WTC11 (cell line): Measurements from ENCODE around the gene PPFIBP1. TPM values are rescaled to one million over a fixed set of nuclear protein-coding genes. Genes with fewer than 3 reads are reported as not detected.
A peak's percentile ranks its signal among the peaks of the same experiment; 100 is the strongest.

Source experiments
- ATAC-seq: fragments of 200-7000 bp; cut with Tn5 transposase; 2 replicates; pipeline ENCODE4 v1.10.0; 2021; ENCODE audit warnings: mild to moderate bottlenecking, moderate library complexity
- CTCF ChIA-PET: fragments of 300-600 bp; sonication (Branson Sonifier 250); formaldehyde crosslinking; loops from one replicate; lab custom pipeline; 2021; ENCODE audit warnings: antibody characterized with exemption; lab: Charles Lee
- POLR2A ChIA-PET: fragments of 350-600 bp; sonication (Branson Sonifier 250); formaldehyde crosslinking; loops from one replicate; lab custom pipeline; 2021; ENCODE audit warnings: antibody characterized with exemption; lab: Charles Lee
- DNase-seq: peaks from one replicate; pipeline ENCODE4 v3.0.0; 2021; ENCODE audit warnings: low spot score
- H3K27ac Mint-ChIP-seq: 2 replicates; pipeline ENCODE4 v1.8.0; 2021; ENCODE audit warnings: mixed read lengths
- H3K27me3 Mint-ChIP-seq: 2 replicates; pipeline ENCODE4 v1.8.0; 2021; ENCODE audit warnings: low read depth, mild to moderate bottlenecking, moderate library complexity, mixed read lengths
- H3K36me3 Mint-ChIP-seq: 2 replicates; pipeline ENCODE4 v1.8.0; 2021; ENCODE audit warnings: mixed read lengths
- H3K4me1 Mint-ChIP-seq: 2 replicates; pipeline ENCODE4 v1.8.0; 2022; ENCODE audit warnings: mixed read lengths
- H3K4me3 Mint-ChIP-seq: 2 replicates; pipeline ENCODE4 v1.8.0; 2021; ENCODE audit warnings: mild to moderate bottlenecking, moderate library complexity, mixed read lengths
- H3K9me3 Mint-ChIP-seq: 2 replicates; pipeline ENCODE4 v1.8.0; 2021; ENCODE audit warnings: mixed read lengths
- GTF2I ChIP-seq: fragments of 250-450 bp; sonication (Bioruptor Pico); conservative IDR thresholded peaks from 2 replicates; pipeline ENCODE4 v1.4.0; 2021; ENCODE audit warnings: mild to moderate bottlenecking
- HMGA2 ChIP-seq: fragments of 250-450 bp; sonication (Bioruptor Pico); IDR thresholded peaks from 2 replicates; pipeline ENCODE4 v1.4.0; 2021; ENCODE audit warnings: mild to moderate bottlenecking, moderate library complexity
- NR3C1 ChIP-seq: sonication (generic); formaldehyde crosslinking; conservative IDR thresholded peaks from 2 replicates; pipeline ENCODE4 v1.8.1; 2023; ENCODE audit warnings: low read depth, mild to moderate bottlenecking, missing genetic modification reagents
- RELA ChIP-seq: sonication (generic); formaldehyde crosslinking; IDR thresholded peaks from 2 replicates; pipeline ENCODE4 v1.8.1; 2022; ENCODE audit warnings: missing genetic modification reagents, mild to moderate bottlenecking, borderline replicate concordance
- TCF7 ChIP-seq: sonication (generic); formaldehyde crosslinking; IDR thresholded peaks from 2 replicates; pipeline ENCODE4 v1.8.0; 2022; ENCODE audit warnings: mild to moderate bottlenecking, low read depth, missing genetic modification reagents, moderate library complexity
- TEAD1 ChIP-seq: sonication (generic); formaldehyde crosslinking; IDR thresholded peaks from 2 replicates; pipeline ENCODE4 v1.8.0; 2022; ENCODE audit warnings: mild to moderate bottlenecking, missing genetic modification reagents
- TP53 ChIP-seq: sonication (generic); formaldehyde crosslinking; IDR thresholded peaks from 2 replicates; pipeline ENCODE4 v1.8.1; 2023; ENCODE audit warnings: mild to moderate bottlenecking, missing genetic modification reagents
- ZNF263 ChIP-seq: sonication (generic); formaldehyde crosslinking; IDR thresholded peaks from 2 replicates; pipeline ENCODE4 v1.8.1; 2022; ENCODE audit warnings: low read depth, mild to moderate bottlenecking, moderate library complexity, missing genetic modification reagents
- ZNF317 ChIP-seq: sonication (generic); formaldehyde crosslinking; IDR thresholded peaks from 2 replicates; pipeline ENCODE4 v1.8.1; 2023; ENCODE audit warnings: low read depth, mild to moderate bottlenecking, moderate library complexity, missing genetic modification reagents, borderline replicate concordance
- total RNA-seq: library from RNA; stranded (reverse); gene quantifications from 3 replicates; pipeline ENCODE4 v1.2.3, GENCODE V29; 2021
- TF ChIP-seq, protein P1 (sequence below): sonication (generic); formaldehyde crosslinking; IDR thresholded peaks from 2 replicates; pipeline ENCODE4 v1.8.1; 2022; ENCODE audit warnings: low read depth, missing genetic modification reagents, borderline replicate concordance
- TF ChIP-seq, protein P2 (sequence below): fragments of 200-600 bp; IDR thresholded peaks from 2 replicates; pipeline ENCODE4 v1.8.0; 2022; ENCODE audit warnings: antibody characterized with exemption
- TF ChIP-seq, protein P3 (sequence below): sonication (generic); formaldehyde crosslinking; IDR thresholded peaks from 2 replicates; pipeline ENCODE4 v1.8.1; 2022; ENCODE audit warnings: missing genetic modification reagents, borderline replicate concordance
- TF ChIP-seq, protein P4 (sequence below): sonication (generic); formaldehyde crosslinking; IDR thresholded peaks from 2 replicates; pipeline ENCODE4 v1.8.1; 2022; ENCODE audit warnings: low read depth, mild to moderate bottlenecking, moderate library complexity, missing genetic modification reagents, borderline replicate concordance
- TF ChIP-seq, protein P5 (sequence below): fragments of 250-450 bp; sonication (Bioruptor Pico); IDR thresholded peaks from 2 replicates; pipeline ENCODE4 v1.9.0; 2021; ENCODE audit warnings: mild to moderate bottlenecking
- TF ChIP-seq, protein P6 (sequence below): sonication (generic); formaldehyde crosslinking; IDR thresholded peaks from 2 replicates; pipeline ENCODE4 v1.8.1; 2023; ENCODE audit warnings: mild to moderate bottlenecking, moderate library complexity, missing genetic modification reagents
- TF ChIP-seq, protein P7 (sequence below): sonication (generic); formaldehyde crosslinking; IDR thresholded peaks from 2 replicates; pipeline ENCODE4 v1.8.0; 2022; ENCODE audit warnings: mild to moderate bottlenecking, missing genetic modification reagents
- TF ChIP-seq, protein P8 (sequence below): sonication (generic); formaldehyde crosslinking; IDR thresholded peaks from 2 replicates; pipeline ENCODE4 v1.8.1; 2023; ENCODE audit warnings: mild to moderate bottlenecking, missing genetic modification reagents, moderate library complexity
- TF ChIP-seq, protein P9 (sequence below): sonication (generic); formaldehyde crosslinking; IDR thresholded peaks from 2 replicates; pipeline ENCODE4 v1.8.0; 2023; ENCODE audit warnings: mild to moderate bottlenecking, missing genetic modification reagents

The PPFIBP1 gene
- total RNA-seq, 1 experiment from 2014 or later: 27.7 TPM

DNA sequence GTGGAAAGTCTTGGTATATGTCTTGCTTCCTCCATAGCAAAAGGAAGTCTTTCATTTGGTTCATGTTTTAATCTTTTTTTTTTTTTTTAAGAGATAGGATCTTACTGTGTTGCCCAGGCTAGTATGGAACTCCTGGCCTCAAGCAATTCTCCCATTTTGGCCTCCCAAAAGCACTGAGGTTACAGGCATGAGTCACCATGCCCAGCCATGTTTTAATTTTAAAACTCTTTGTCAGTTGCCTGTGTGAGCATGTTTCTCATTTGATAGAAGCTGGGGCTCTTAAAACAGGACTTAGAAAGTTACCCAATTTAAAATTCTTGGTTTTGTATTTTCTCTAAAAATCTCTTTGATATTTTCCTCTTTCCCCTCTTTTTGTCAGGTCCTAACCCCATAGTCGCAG lies 127.2 kb downstream of the PPFIBP1 start:
- Mint-ChIP-seq H3K4me1 (no peaks in the 10 kb centered on the region), H3K4me3 (no peak overlapping the region), H3K36me3 (no peaks in the 10 kb centered on the region), H3K27me3 (no peaks in the 10 kb centered on the region), H3K9me3 (no peaks in the 10 kb centered on the region), H3K27ac (no peak overlapping the region)
- no peak for ATAC-seq
- CTCF ChIA-PET: no interaction called here
- no peak for DNase-seq
- POLR2A ChIA-PET: no interaction called here
- TF ChIP-seq, protein P1, sequence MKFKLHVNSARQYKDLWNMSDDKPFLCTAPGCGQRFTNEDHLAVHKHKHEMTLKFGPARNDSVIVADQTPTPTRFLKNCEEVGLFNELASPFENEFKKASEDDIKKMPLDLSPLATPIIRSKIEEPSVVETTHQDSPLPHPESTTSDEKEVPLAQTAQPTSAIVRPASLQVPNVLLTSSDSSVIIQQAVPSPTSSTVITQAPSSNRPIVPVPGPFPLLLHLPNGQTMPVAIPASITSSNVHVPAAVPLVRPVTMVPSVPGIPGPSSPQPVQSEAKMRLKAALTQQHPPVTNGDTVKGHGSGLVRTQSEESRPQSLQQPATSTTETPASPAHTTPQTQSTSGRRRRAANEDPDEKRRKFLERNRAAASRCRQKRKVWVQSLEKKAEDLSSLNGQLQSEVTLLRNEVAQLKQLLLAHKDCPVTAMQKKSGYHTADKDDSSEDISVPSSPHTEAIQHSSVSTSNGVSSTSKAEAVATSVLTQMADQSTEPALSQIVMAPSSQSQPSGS (CRISPR knock-in tag): no peak
- TF ChIP-seq ZNF317 (CRISPR knock-in tag): no peak

DNA sequence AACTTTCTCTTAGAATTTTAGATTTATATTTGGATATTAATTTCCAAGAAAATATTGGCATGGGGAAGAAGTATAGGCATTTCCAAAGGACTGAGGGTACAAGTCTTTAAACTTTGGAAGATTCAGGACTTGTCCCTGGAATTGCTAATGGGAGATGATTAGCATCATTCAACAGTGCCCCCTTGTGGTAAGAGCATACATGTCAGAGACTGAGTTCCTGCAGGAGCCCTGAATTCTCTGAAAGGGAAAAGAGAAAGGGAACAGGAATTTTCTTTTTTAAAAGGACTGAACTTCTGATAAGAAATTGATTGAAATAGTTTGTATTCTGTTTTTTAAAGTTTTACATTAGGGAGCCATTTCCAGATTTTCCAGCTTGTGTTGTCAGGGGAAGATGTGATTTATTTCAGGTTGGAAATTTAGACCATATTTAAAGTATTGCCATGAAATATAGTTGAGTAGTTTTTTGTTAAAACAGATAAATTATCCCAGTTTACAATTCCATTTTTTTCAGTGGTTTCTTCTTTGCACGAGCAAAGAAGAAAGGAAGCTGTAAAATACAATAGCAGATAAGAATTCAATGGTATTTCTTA lies 128.3 kb downstream of the PPFIBP1 start:
- DNase-seq: peak; percentile 41
- Mint-ChIP-seq H3K27me3 (no peaks in the 10 kb centered on the region), H3K4me1 (no peaks in the 10 kb centered on the region), H3K4me3 (no peak overlapping the region), H3K9me3 (no peaks in the 10 kb centered on the region), H3K36me3 (no peaks in the 10 kb centered on the region), H3K27ac (no peak overlapping the region)
- CTCF ChIA-PET: no interaction called here
- TF ChIP-seq, protein P2, sequence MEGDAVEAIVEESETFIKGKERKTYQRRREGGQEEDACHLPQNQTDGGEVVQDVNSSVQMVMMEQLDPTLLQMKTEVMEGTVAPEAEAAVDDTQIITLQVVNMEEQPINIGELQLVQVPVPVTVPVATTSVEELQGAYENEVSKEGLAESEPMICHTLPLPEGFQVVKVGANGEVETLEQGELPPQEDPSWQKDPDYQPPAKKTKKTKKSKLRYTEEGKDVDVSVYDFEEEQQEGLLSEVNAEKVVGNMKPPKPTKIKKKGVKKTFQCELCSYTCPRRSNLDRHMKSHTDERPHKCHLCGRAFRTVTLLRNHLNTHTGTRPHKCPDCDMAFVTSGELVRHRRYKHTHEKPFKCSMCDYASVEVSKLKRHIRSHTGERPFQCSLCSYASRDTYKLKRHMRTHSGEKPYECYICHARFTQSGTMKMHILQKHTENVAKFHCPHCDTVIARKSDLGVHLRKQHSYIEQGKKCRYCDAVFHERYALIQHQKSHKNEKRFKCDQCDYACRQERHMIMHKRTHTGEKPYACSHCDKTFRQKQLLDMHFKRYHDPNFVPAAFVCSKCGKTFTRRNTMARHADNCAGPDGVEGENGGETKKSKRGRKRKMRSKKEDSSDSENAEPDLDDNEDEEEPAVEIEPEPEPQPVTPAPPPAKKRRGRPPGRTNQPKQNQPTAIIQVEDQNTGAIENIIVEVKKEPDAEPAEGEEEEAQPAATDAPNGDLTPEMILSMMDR: peak; percentile 69
- TF ChIP-seq RELA (CRISPR knock-in tag): no peak
- peak; percentile 73 for ATAC-seq
- POLR2A ChIA-PET: no interaction called here

DNA sequence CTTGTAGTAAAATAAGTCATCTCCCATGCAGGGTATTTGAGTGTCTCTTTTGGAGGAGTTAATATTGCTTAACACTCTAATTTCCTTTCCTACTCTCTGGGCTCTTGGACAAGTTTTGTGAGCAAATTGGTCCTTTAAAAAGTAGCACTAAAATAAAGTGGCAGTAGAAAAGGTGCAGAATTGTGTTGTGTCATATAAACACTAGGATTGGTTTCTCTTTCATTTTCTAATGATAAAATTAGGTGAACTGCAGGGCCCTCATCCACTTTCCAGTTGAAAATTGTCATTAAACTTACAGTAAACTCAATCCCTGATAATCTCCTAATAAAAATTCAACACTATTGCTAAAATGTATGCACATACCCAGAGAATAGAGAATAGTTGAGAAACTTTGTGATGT lies 129.7 kb downstream of the PPFIBP1 start:
- H3K36me3 Mint-ChIP-seq: no peaks in the 10 kb centered on the region
- no peak overlapping the region for H3K4me3 Mint-ChIP-seq
- H3K27me3 Mint-ChIP-seq: no peaks in the 10 kb centered on the region
- DNase-seq: no peak
- no peak overlapping the region for H3K27ac Mint-ChIP-seq
- ATAC-seq: no peak
- ChIA-PET CTCF (no interaction called here), POLR2A (no interaction called here)
- no peaks in the 10 kb centered on the region for H3K4me1 Mint-ChIP-seq
- H3K9me3 Mint-ChIP-seq: no peaks in the 10 kb centered on the region
- no peak for TF ChIP-seq NR3C1 (CRISPR knock-in tag)
- TF ChIP-seq, protein P3, sequence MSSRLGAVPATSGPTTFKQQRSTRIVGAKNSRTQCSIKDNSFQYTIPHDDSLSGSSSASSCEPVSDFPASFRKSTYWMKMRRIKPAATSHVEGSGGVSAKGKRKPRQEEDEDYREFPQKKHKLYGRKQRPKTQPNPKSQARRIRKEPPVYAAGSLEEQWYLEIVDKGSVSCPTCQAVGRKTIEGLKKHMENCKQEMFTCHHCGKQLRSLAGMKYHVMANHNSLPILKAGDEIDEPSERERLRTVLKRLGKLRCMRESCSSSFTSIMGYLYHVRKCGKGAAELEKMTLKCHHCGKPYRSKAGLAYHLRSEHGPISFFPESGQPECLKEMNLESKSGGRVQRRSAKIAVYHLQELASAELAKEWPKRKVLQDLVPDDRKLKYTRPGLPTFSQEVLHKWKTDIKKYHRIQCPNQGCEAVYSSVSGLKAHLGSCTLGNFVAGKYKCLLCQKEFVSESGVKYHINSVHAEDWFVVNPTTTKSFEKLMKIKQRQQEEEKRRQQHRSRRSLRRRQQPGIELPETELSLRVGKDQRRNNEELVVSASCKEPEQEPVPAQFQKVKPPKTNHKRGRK: no peak
- TF ChIP-seq, protein P4, sequence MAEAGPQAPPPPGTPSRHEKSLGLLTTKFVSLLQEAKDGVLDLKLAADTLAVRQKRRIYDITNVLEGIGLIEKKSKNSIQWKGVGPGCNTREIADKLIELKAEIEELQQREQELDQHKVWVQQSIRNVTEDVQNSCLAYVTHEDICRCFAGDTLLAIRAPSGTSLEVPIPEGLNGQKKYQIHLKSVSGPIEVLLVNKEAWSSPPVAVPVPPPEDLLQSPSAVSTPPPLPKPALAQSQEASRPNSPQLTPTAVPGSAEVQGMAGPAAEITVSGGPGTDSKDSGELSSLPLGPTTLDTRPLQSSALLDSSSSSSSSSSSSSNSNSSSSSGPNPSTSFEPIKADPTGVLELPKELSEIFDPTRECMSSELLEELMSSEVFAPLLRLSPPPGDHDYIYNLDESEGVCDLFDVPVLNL (CRISPR knock-in tag): no peak
- TF ChIP-seq TEAD1 (CRISPR knock-in tag): no peak
- TF ChIP-seq ZNF317 (CRISPR knock-in tag): no peak
- TF ChIP-seq, protein P5, sequence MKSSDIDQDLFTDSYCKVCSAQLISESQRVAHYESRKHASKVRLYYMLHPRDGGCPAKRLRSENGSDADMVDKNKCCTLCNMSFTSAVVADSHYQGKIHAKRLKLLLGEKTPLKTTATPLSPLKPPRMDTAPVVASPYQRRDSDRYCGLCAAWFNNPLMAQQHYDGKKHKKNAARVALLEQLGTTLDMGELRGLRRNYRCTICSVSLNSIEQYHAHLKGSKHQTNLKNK (CRISPR knock-in tag): no peak
- TF ChIP-seq, protein P6, sequence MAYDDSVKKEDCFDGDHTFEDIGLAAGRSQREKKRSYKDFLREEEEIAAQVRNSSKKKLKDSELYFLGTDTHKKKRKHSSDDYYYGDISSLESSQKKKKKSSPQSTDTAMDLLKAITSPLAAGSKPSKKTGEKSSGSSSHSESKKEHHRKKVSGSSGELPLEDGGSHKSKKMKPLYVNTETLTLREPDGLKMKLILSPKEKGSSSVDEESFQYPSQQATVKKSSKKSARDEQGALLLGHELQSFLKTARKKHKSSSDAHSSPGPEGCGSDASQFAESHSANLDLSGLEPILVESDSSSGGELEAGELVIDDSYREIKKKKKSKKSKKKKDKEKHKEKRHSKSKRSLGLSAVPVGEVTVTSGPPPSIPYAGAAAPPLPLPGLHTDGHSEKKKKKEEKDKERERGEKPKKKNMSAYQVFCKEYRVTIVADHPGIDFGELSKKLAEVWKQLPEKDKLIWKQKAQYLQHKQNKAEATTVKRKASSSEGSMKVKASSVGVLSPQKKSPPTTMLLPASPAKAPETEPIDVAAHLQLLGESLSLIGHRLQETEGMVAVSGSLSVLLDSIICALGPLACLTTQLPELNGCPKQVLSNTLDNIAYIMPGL: no peak
- no peak for TF ChIP-seq RELA (CRISPR knock-in tag)
- TF ChIP-seq HMGA2 (CRISPR knock-in tag): no peak
- TF ChIP-seq ZNF263: no peak
- TF ChIP-seq, protein P7, sequence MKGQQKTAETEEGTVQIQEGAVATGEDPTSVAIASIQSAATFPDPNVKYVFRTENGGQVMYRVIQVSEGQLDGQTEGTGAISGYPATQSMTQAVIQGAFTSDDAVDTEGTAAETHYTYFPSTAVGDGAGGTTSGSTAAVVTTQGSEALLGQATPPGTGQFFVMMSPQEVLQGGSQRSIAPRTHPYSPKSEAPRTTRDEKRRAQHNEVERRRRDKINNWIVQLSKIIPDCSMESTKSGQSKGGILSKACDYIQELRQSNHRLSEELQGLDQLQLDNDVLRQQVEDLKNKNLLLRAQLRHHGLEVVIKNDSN (CRISPR knock-in tag): no peak
- TF ChIP-seq GTF2I (CRISPR knock-in tag): no peak
- no peak for TF ChIP-seq TP53 (CRISPR knock-in tag)
- no peak for TF ChIP-seq TCF7 (CRISPR knock-in tag)
- TF ChIP-seq, protein P8, sequence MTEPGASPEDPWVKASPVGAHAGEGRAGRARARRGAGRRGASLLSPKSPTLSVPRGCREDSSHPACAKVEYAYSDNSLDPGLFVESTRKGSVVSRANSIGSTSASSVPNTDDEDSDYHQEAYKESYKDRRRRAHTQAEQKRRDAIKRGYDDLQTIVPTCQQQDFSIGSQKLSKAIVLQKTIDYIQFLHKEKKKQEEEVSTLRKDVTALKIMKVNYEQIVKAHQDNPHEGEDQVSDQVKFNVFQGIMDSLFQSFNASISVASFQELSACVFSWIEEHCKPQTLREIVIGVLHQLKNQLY (CRISPR knock-in tag): no peak
- TF ChIP-seq, protein P9, sequence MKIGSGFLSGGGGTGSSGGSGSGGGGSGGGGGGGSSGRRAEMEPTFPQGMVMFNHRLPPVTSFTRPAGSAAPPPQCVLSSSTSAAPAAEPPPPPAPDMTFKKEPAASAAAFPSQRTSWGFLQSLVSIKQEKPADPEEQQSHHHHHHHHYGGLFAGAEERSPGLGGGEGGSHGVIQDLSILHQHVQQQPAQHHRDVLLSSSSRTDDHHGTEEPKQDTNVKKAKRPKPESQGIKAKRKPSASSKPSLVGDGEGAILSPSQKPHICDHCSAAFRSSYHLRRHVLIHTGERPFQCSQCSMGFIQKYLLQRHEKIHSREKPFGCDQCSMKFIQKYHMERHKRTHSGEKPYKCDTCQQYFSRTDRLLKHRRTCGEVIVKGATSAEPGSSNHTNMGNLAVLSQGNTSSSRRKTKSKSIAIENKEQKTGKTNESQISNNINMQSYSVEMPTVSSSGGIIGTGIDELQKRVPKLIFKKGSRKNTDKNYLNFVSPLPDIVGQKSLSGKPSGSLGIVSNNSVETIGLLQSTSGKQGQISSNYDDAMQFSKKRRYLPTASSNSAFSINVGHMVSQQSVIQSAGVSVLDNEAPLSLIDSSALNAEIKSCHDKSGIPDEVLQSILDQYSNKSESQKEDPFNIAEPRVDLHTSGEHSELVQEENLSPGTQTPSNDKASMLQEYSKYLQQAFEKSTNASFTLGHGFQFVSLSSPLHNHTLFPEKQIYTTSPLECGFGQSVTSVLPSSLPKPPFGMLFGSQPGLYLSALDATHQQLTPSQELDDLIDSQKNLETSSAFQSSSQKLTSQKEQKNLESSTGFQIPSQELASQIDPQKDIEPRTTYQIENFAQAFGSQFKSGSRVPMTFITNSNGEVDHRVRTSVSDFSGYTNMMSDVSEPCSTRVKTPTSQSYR (CRISPR knock-in tag): no peak
